ENCODE data around the gene NUF2.

- no peak for TF ChIP-seq CTCF (IDR thresholded peaks at IDR 0.05; ENCODE audit: low read depth, low read length)
- TF ChIP-seq EZH2phosphoT487 (IDR thresholded peaks at IDR 0.05; ENCODE audit: low read depth), result no peak
Observed at GRCh38 chr1:163337631-163338030, 15.9 kb downstream of the NUF2 start.

All from OCI-LY3 (cell line).